HepG2 (cell line): ENCODE results near the gene ARHGAP21.

Experiments used
- FOXA3 ChIP-seq: IDR thresholded peaks from 2 replicates; pipeline ENCODE4 v1.6.1; 2016; ENCODE audit warnings: missing genetic modification reagents, missing compliant biosample characterization
- NBN ChIP-seq: fragments of 450-650 bp; conservative IDR thresholded peaks from 2 replicates; pipeline ENCODE4 v1.6.1; 2017
- REST ChIP-seq, 2 experiments: IDR thresholded peaks; 2 replicates each; pipeline ENCODE4 v1.6.1; 2011 to 2012; ENCODE audit warnings: low read length in 2 of 2, borderline replicate concordance in 1 of 2, low read depth in 1 of 2, mild to moderate bottlenecking in 1 of 2, moderate library complexity in 1 of 2
- SIN3B ChIP-seq: fragments of 150-350 bp; IDR thresholded peaks from 2 replicates; pipeline ENCODE4 v1.6.1; 2014; ENCODE audit warnings: low read length
- ZNF274 ChIP-seq: sonication (generic); formaldehyde crosslinking; IDR thresholded peaks from 2 replicates; pipeline ENCODE4 v1.5.1; 2020; ENCODE audit warnings: mild to moderate bottlenecking, missing genetic modification reagents
- TF ChIP-seq, protein P1 (sequence below): sonication (generic); formaldehyde crosslinking; IDR thresholded peaks from 2 replicates; pipeline ENCODE4 v1.5.0; 2020; ENCODE audit warnings: mild to moderate bottlenecking, missing genetic modification reagents, moderate library complexity

GRCh38 chr10:24545585-24545984 lies 178.1 kb downstream of the ARHGAP21 start:
- TF ChIP-seq, protein P1, sequence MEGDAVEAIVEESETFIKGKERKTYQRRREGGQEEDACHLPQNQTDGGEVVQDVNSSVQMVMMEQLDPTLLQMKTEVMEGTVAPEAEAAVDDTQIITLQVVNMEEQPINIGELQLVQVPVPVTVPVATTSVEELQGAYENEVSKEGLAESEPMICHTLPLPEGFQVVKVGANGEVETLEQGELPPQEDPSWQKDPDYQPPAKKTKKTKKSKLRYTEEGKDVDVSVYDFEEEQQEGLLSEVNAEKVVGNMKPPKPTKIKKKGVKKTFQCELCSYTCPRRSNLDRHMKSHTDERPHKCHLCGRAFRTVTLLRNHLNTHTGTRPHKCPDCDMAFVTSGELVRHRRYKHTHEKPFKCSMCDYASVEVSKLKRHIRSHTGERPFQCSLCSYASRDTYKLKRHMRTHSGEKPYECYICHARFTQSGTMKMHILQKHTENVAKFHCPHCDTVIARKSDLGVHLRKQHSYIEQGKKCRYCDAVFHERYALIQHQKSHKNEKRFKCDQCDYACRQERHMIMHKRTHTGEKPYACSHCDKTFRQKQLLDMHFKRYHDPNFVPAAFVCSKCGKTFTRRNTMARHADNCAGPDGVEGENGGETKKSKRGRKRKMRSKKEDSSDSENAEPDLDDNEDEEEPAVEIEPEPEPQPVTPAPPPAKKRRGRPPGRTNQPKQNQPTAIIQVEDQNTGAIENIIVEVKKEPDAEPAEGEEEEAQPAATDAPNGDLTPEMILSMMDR (CRISPR knock-in tag), result no peak
- TF ChIP-seq SIN3B, result no peak
- TF ChIP-seq ZNF274 (CRISPR knock-in tag), result no peak
- TF ChIP-seq FOXA3 (CRISPR knock-in tag), result no peak
- TF ChIP-seq REST (IDR thresholded peaks at IDR 0.05; ENCODE audit: borderline replicate concordance in 1 of 2, low read depth in 1 of 2, low read length in 2 of 2), result no peak
- no peak for TF ChIP-seq NBN
